Measurements from ENCODE around the gene GALNT12. TPM values are rescaled to one million over a fixed set of nuclear protein-coding genes. Genes with fewer than 3 reads are reported as not detected.

Gene GALNT12
- total RNA-seq, 1 donor from 2014 or later, result 46.5 TPM

- Histone ChIP-seq H3K27me3 (no peaks in the 10 kb centered on the region), H3K9me3 (ENCODE audit: low read depth) (no peaks in the 10 kb centered on the region), H3F3A (ENCODE audit: low read depth) (no peaks in the 10 kb centered on the region), H2AFZ (replicated peaks) (no peak overlapping the region), H4K20me1 (ENCODE audit: low read depth) (no peaks in the 10 kb centered on the region), H3K36me3 (no peaks in the 10 kb centered on the region), H3K4me2 (no peak overlapping the region), H3K27ac (no peak overlapping the region), H3K79me2 (ENCODE audit: low read depth) (no peaks in the 10 kb centered on the region), H3K4me3 (no peak overlapping the region), H3K4me1 (no peaks in the 10 kb centered on the region), H3K9ac (no peak overlapping the region)
- Mint-ChIP-seq H3K4me3 (no peak overlapping the region), H3K36me3 (no peaks in the 10 kb centered on the region), H3K4me1 (peaks cover 5% of the 10 kb centered on the region), H3K27me3 (ENCODE audit: insufficient read depth, low read depth) (peaks cover 3% of the 10 kb centered on the region), H3K27ac (no peak overlapping the region), H3K9me3 (no peaks in the 10 kb centered on the region)
- TF ChIP-seq CTCF (IDR thresholded peaks at IDR 0.05) (no peak), EZH2 (IDR thresholded peaks at IDR 0.05) (no peak), EZH2phosphoT487 (IDR thresholded peaks at IDR 0.05) (no peak)
- DNase-seq (ENCODE audit: low spot score), result no peak
Observed at GRCh38 chr9:98880311-98881015, 73.0 kb downstream of the GALNT12 start.

- Mint-ChIP-seq H3K4me3 (no peak overlapping the region), H3K9me3 (no peaks in the 10 kb centered on the region), H3K36me3 (no peaks in the 10 kb centered on the region), H3K4me1 (peaks cover 5% of the 10 kb centered on the region), H3K27me3 (ENCODE audit: insufficient read depth, low read depth) (peaks cover 2% of the 10 kb centered on the region), H3K27ac (no peak overlapping the region)
- Histone ChIP-seq H3F3A (ENCODE audit: low read depth) (no peaks in the 10 kb centered on the region), H3K4me1 (no peaks in the 10 kb centered on the region), H3K79me2 (ENCODE audit: low read depth) (no peaks in the 10 kb centered on the region), H4K20me1 (ENCODE audit: low read depth) (no peaks in the 10 kb centered on the region), H3K36me3 (no peaks in the 10 kb centered on the region), H3K27me3 (no peaks in the 10 kb centered on the region), H2AFZ (replicated peaks) (no peak overlapping the region), H3K4me3 (no peak overlapping the region), H3K9me3 (ENCODE audit: low read depth) (no peaks in the 10 kb centered on the region), H3K9ac (no peak overlapping the region), H3K27ac (no peak overlapping the region), H3K4me2 (no peak overlapping the region)
- TF ChIP-seq EZH2phosphoT487 (IDR thresholded peaks at IDR 0.05) (no peak), EZH2 (IDR thresholded peaks at IDR 0.05) (no peak), CTCF (IDR thresholded peaks at IDR 0.05) (no peak)
- no peak for DNase-seq (ENCODE audit: low spot score)
Observed at GRCh38 chr9:98881356-98881755, 73.9 kb downstream of the GALNT12 start.

- TF ChIP-seq CTCF (IDR thresholded peaks at IDR 0.05) (no peak), EZH2 (IDR thresholded peaks at IDR 0.05) (no peak), EZH2phosphoT487 (IDR thresholded peaks at IDR 0.05) (no peak)
- Histone ChIP-seq H3K4me1 (no peaks in the 10 kb centered on the region), H3K79me2 (ENCODE audit: low read depth) (no peaks in the 10 kb centered on the region), H4K20me1 (ENCODE audit: low read depth) (no peaks in the 10 kb centered on the region), H3K27me3 (no peaks in the 10 kb centered on the region), H3K9me3 (ENCODE audit: low read depth) (no peaks in the 10 kb centered on the region), H3K4me2 (no peak overlapping the region), H3K27ac (no peak overlapping the region), H2AFZ (replicated peaks) (no peak overlapping the region), H3K9ac (no peak overlapping the region), H3F3A (ENCODE audit: low read depth) (no peaks in the 10 kb centered on the region), H3K36me3 (no peaks in the 10 kb centered on the region), H3K4me3 (no peak overlapping the region)
- Mint-ChIP-seq H3K4me1 (peaks cover 11% of the 10 kb centered on the region), H3K27ac (no peak overlapping the region), H3K9me3 (no peaks in the 10 kb centered on the region), H3K27me3 (ENCODE audit: insufficient read depth, low read depth) (peaks cover 2% of the 10 kb centered on the region), H3K36me3 (no peaks in the 10 kb centered on the region), H3K4me3 (no peak overlapping the region)
- no peak for DNase-seq (ENCODE audit: low spot score)
Observed at GRCh38 chr9:98881836-98882568, 74.5 kb downstream of the GALNT12 start.

Data from neural progenitor cell (in vitro differentiated cells).